ENCODE results near the gene CCDC9B.

CCDC9B gene

DNA sequence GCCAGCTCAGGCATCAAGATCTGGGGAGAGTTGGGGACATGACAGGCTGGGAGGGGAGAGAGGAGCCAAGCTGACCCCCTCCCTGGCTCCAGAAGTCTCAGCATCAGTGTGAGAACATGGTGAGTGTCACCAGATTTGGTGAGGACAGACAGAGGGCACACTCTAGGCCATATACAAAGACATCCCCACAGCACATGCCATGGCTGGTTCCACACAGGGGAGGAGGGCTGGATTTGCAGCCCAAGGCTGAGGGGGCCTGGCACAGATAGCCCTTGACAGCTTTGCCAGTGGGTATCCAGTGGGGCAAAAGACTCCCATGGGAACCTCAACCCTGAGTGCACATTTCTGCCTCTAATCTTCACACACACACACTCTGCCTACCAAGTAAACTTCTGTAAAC is 47.7 kb downstream of the CCDC9B start:
- no peak for DNase-seq (ENCODE audit: low read depth in 2 of 2)

DNA sequence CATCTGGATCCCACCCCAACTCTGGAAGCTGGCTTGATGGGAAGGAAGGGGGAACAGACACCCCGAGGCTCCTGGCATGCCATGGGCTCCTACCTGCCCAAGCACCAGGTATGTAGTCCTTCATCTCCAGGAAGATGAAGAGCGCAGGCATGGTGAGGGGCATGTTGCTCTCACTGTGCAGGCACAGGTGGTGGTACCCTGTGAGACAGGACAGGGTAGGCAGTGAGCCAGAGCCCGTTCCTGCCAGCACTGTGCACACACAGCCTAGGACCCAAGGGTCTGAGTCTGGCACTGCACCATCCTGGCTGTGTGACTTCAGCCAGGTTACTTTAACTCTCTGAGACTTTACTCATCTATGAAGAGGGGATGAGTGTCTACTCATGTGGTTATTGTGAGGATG is 48.5 kb downstream of the CCDC9B start:
- DNase-seq (ENCODE audit: low read depth in 2 of 2), result no peak

DNA sequence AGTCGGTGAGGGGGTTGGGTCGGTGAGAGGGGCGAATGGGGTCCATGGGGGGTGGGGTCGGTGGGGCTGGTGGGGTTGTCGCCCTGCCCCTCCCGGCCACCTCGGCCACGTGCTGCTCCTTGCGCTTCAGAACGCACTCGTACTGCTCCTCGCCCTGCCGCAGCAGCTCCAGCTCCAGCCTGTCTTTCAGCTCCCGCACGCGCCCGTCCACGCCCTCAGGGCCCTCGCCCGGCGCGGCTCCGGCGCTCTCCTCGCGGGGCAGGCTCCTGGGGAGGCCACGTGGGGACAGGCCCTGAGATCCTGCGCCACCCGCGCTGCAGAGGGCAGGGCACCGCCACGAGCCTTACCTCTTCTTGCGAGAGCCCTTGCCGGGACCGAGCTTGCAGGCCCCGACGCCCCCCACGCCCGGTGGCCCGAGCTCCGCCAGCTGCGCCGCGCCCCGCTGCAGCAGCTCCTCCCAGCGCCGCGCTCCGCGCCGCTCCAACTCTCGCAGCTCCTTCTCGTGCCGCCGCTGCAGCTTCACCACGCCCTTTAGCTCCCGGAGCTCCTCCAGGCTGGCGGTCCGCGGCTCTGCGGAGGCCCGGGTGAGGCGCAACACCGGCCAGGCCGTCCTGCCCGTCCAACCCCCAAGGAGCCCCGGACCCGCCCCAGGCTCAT is 49.7 kb downstream of the CCDC9B start:
- DNase-seq (ENCODE audit: low read depth in 2 of 2), result peak in 1 of 2 experiments; percentile 16

DNA sequence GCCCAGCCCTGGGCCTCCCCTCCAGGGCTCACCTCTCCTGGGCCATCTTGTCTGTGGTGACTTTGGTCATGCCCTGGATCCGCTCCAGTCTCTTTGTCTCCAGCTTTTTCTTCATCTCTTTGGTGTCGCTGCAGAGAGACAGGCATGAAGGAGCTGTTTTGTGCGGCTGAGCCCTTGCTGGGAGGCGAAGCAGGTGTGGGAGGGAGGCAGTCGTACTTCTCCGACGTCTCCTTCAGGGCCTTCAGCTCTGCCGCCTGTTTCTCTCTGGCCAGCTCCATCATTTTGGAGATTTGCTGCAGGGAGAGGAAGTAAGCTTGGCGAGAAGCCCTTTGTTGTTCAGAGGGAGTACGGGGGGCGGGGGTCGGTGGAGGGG is 50.2 kb downstream of the CCDC9B start:
- no peak for DNase-seq (ENCODE audit: low read depth in 2 of 2)

DNA sequence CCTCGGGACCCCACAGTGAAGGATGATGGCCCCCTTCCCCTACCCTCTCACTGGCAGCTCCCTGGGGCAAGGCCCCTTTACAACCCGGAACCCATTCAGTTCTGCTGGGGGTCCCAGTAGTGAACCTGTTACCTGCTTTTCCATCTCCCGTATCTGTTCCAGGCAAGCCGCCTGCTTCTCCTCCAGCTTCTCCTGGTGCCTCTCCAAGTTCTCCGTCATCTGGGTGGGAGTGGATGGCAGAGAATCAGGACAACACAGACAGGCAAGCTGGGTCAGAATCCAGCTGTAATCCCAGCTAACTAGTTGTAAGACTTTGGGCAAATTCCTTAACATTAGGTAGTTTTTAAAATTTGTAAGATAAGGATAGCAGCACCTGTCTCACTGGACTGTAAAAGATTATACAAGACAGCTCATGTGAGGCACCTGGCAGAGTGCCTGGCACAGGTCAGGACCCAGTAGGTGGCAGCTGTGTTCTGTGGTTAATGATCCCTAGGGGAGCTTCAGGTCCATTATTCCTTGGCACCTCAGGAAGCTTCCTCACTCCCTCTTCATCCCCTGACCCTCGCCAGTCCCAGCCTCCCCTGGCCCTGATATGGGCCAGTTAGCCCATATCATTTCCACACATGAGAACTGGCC is 51.5 kb downstream of the CCDC9B start:
- no peak for DNase-seq (ENCODE audit: low read depth in 2 of 2)

DNA sequence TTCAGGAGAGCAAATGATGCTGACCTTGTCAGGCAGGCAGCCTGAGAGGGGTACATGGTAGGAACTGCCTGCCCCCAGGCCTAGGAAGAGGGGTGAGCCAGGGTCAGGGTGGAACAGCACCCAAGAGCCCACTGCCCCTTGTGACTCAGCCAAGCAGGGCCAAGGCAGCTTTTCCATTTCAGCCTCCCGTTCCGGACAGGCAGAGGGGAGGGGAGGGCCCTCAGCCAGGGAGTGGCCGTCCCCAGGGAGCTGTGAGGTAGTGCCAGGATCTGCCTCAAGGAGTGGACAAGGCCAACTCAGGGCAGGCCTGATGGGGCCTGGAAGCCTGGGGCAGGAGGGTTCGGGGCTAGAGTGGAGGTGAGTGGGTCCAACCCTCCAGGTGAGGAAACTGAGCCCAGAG is 52.8 kb downstream of the CCDC9B start:
- DNase-seq (ENCODE audit: low read depth in 2 of 2), result no peak

DNA sequence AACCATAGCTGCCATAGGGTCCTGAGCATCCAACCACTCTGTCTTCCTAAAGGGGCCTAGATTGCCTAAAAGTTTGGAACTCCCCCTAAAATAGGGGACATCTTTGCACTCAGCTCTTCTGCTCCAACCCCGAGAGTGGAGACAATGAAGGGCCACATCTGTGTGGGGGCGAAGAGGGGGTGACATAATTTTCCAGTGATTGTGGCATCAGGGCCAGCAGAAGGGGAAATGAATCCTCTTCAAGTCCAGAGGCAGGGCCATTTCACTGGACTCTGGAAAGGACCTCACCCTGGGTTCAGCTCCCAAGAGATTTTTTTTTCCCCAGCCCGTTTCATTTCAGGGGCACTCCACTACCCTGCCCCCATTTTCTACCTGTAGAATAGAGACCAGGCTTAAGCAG is 53.2 kb downstream of the CCDC9B start:
- DNase-seq (ENCODE audit: low read depth in 2 of 2), result no peak

DNA sequence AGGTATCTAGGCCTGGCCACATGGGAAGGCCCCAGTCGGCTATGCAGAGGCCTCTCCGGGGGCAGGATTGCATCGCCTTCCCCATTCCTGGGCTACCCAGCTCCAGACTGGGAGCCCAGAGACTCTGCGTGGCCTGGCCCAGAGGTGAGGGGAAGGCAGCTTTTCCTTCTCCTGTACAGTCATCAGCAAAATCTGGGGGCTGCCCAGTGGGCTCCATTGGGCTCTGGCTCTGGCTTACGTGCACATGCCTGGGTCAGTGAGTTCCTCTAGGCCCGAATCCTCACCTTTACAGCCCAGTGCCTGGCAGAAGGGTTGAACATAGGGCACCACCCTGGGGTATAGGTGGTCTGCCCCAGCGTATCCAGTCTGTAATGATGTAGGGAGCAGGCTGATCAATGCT is 53.9 kb downstream of the CCDC9B start:
- no peak for DNase-seq (ENCODE audit: low read depth in 2 of 2)

DNA sequence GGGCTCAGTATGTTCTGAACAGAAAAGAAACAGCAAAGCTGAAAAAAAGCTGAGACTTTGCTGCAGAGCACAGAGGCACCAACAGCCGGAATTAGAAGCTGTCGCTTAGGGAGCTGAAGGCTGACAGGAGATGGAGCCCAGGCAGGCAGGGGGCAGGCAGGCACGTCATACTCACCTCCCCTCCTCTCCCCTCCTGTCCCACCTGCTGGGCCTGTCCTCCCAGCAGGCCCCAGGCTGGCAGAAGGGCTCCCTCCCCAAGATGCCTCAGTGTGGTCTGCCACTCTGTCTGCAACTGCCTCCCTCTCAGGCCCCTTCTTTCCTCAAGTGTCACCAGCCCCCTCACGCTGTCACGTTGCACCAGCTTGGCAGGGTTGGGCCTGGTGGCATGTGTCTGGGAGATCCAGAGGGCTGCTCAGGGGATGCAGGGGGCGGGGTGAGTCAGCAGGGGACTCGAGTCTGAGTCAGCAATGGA is 54.6 kb downstream of the CCDC9B start:
- DNase-seq (ENCODE audit: low read depth in 2 of 2), result no peak

DNA sequence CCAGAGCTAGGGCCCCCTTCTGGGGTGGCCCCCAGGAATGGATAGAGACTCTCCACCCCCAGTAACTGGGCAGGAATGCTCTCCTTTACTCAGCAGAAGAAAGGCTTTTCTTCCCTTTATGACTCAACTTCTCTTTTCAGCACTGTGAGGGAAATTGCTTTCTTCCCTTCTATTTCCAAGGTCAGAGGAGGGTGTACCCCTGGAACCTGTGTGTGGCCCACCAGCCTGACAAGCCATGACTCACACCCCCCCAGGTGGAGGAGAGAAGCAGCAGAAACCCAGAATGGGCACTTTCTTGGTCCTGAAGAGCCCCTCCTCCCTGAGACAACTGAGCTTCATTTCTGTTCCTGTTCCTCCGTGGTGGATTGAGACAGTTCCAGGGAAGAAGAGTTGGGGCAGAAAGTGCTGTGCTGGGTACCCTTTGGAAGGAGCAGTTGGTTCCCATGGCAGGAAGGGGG is 55.2 kb downstream of the CCDC9B start:
- no peak for DNase-seq (ENCODE audit: low read depth in 2 of 2)

DNA sequence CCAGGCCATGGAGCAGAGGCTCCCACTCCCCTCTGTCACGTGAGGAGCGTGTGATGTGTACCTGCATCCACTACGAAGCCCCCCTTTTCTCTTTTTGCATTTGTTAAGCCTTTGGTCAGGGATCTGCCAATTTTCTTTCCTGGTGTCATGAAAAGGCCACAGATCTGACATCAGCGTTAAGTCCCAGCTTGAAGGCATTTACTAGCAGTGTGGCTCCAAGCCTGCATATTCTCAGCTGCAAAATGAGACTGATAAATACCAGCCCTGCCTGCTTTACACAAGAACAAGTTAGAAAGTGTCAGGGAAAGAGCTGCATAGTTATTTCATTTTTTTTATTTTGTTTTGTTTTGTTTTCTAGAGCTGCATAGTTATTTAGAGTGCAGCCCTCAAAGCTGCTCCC is 55.6 kb downstream of the CCDC9B start:
- DNase-seq (ENCODE audit: low read depth in 2 of 2), result no peak

DNA sequence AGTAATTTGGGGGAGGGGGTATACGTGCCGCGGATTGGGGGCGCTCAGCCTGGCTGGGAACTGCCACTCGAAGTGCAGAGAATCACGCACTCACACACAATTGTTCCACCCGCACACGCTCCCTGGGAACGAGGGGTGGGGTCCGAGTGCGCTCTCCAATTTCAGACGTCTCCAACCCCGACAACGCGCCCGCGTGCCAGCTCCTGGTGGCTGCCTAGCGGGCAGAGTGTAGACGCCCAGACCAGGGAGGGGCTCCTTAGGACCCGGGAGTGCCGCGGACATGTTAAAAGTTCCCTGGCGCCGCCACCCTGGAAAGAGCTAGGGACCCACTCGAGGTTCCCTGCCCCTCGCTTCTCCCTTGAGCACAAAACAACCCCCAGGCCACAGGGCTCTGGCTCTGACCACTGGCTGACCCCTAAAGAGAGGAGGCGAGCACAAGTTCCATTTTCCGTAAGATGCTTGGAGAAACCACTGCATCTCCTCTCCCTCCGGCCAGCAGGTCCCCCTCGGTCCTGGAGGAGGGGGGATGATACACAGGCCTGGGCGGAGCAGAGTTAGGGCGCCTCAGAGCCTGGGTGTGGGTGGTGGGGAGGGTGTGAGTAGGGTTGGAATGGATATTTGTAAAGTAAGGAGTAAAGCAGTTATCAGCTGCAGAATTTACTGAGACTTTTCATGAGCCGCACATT is 57.0 kb downstream of the CCDC9B start:
- no peak for DNase-seq (ENCODE audit: low read depth in 2 of 2)

DNA sequence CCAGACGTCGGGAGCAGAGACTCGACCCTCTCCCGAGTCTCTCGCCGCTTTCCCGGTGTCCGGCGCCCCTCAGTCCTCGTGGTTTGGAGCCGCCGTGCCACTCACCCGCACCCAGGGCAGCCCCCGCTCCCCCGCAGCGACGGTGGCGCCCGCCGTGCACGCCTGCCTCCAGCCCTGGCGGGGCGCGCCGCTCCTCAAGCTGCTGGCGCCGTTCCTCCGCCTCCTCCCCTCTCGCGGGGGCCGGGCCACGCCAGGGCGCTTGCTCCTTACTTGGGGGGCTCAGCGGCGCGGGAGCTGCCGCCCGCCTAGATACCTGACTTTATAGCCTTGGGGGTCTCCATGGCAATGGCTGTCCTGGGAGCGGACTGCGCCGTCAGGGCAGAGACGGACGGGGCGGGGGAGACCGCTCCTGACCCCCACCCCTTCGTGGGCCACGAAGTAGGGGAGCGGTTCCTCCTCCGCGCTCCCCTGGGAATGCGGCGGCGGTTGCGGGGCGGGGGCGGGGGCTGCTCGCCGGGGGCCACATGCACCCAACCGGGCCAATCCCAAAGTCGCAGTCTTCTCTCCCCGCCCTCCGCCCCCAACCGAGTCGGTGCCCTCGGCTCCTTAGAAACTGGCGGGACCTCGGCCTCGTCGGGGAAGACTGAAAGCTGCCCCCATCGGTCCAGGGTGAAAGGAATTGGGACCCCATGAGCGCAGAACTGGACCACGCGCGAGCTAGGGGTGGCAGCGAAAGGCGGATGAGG is 57.7 kb downstream of the CCDC9B start, which contains the start of gene ANKRD63:
Gene ANKRD63 (minus strand): TSS at position 196 of the 746 bp plus-strand sequence. CDS start 478 bp downstream, outside the sequence.
- no peak for DNase-seq (ENCODE audit: low read depth in 2 of 2)

DNA sequence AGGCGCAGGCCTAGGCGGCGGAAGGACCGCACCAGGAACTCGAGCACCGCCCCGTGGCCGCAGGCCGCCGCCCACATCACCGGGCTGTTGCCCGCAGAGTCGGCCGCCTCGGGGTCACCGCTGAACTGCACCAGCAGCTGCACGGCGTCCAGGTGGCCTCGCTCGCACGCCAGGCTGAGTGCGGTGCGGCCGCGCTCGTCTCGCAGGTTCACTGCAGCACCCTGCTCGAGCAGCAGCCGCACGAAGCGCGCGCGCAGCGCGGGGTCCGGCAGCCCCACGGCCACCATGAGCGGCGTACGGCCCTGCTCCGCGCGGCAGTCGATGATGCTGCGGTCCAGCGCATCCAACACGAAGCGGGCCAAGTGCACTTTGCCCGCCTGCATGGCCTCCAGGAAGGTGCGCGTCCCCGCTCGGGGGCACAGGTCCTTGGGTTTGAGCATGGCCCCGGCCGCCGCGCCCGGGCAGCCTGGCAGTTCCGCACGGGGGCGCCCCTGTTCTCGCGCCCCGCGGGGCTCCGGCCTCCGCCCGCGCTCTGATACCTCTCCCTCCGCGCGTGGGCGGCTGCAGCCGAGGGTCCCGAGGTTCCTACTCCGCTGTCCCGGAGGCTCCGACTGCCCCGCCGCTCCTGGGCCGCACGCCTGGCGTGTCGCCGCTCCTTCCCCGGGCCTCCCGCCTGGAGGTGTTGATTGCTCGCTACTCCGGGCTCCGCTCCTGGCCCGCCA is 58.4 kb downstream of the CCDC9B start:
- DNase-seq (ENCODE audit: low read depth in 2 of 2), result no peak

DNA sequence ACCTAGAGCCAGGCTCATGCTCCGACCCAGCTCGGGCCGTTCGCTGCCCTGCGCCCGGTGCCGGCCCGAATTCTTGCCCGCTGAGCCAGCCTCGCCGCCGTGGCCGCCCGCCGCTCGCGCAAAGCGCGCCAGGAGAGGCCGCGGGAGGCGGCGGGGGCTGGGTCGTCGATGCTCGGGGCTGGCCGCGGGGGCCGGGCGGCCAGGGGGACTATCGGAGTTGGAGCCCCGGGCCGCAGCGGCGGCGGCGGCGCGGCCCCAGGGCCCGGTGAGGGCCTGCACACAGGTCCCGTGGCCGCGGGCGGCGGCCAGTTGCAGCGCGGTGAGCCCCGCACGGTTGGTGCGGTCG is 59.0 kb downstream of the CCDC9B start:
- no peak for DNase-seq (ENCODE audit: low read depth in 2 of 2)

All from fibroblast of skin of left quadriceps (primary cell).